PFSK-1 (cell line): Measurements from ENCODE around the gene SPTAN1.
A peak's percentile ranks its signal among the peaks of the same experiment; 100 is the strongest.

Source experiments
- FOXP2 ChIP-seq: optimal IDR thresholded peaks from 2 replicates; pipeline ENCODE3; 2011; ENCODE audit warnings: borderline replicate concordance, control low read depth, inconsistent platforms; ENCODE audit not compliant: insufficient read depth; ENCODE audit errors: extremely low read length, extremely low read depth
- POLR2AphosphoS5 ChIP-seq: IDR thresholded peaks from 2 replicates; pipeline ENCODE4 v1.6.1; 2012; ENCODE audit warnings: low read depth, mild to moderate bottlenecking, control low read depth, low read length, moderate library complexity
- SIN3A ChIP-seq: IDR thresholded peaks from 2 replicates; pipeline ENCODE4 v1.6.1; 2012; ENCODE audit warnings: mild to moderate bottlenecking, low read length, moderate library complexity, borderline replicate concordance; ENCODE audit not compliant: insufficient read depth
- TAF1 ChIP-seq: IDR thresholded peaks from 2 replicates; pipeline ENCODE4 v1.6.1; 2012; ENCODE audit warnings: low read length, control low read depth, borderline replicate concordance; ENCODE audit not compliant: insufficient read depth
- TF ChIP-seq, protein P1 (sequence below), 2 experiments: IDR thresholded peaks; 2 replicates each; pipeline versions ENCODE4 v1.6.1 to v1.8.0; 2011 to 2012; ENCODE audit warnings: low read depth in 2 of 2, low read length in 2 of 2, control low read depth in 1 of 2, inconsistent platforms in 1 of 2, mild to moderate bottlenecking in 1 of 2, moderate library complexity in 1 of 2; ENCODE audit not compliant: insufficient read depth in 1 of 2

SPTAN1 gene

GRCh38 chr9:128633057-128633456 is 80.7 kb downstream of the SPTAN1 start:
- TF ChIP-seq, protein P1, sequence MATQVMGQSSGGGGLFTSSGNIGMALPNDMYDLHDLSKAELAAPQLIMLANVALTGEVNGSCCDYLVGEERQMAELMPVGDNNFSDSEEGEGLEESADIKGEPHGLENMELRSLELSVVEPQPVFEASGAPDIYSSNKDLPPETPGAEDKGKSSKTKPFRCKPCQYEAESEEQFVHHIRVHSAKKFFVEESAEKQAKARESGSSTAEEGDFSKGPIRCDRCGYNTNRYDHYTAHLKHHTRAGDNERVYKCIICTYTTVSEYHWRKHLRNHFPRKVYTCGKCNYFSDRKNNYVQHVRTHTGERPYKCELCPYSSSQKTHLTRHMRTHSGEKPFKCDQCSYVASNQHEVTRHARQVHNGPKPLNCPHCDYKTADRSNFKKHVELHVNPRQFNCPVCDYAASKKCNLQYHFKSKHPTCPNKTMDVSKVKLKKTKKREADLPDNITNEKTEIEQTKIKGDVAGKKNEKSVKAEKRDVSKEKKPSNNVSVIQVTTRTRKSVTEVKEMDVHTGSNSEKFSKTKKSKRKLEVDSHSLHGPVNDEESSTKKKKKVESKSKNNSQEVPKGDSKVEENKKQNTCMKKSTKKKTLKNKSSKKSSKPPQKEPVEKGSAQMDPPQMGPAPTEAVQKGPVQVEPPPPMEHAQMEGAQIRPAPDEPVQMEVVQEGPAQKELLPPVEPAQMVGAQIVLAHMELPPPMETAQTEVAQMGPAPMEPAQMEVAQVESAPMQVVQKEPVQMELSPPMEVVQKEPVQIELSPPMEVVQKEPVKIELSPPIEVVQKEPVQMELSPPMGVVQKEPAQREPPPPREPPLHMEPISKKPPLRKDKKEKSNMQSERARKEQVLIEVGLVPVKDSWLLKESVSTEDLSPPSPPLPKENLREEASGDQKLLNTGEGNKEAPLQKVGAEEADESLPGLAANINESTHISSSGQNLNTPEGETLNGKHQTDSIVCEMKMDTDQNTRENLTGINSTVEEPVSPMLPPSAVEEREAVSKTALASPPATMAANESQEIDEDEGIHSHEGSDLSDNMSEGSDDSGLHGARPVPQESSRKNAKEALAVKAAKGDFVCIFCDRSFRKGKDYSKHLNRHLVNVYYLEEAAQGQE (IDR thresholded peaks at IDR 0.05; ENCODE audit: insufficient read depth in 1 of 2, low read depth in 2 of 2, low read length in 2 of 2), result no peak
- no peak for TF ChIP-seq POLR2AphosphoS5
- TF ChIP-seq TAF1, result no peak
- no peak for TF ChIP-seq FOXP2
- no peak for TF ChIP-seq SIN3A

DNA sequence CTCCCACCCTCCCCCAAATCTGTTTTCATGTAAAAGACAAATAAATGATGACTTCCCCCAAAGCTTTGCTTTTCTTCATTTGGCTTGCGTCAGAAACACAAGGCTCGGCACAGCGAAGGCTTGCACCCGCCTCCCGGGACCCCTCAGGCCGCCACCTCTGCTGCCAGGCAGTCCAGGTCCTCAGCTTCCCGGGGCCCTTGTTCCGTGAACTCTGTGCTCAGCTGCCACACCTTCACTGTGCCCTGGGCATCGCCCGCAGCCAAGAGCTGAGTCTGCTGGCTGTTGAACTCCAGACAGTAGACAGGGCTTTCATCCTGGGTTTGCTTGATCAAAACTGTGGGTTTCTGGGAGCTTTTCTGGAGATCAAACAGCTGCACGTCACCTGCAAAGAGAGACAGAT is 81.2 kb downstream of the SPTAN1 start:
- TF ChIP-seq, protein P1 (IDR thresholded peaks at IDR 0.05; ENCODE audit: insufficient read depth in 1 of 2, low read depth in 2 of 2, low read length in 2 of 2), result no peak
- no peak for TF ChIP-seq POLR2AphosphoS5

DNA sequence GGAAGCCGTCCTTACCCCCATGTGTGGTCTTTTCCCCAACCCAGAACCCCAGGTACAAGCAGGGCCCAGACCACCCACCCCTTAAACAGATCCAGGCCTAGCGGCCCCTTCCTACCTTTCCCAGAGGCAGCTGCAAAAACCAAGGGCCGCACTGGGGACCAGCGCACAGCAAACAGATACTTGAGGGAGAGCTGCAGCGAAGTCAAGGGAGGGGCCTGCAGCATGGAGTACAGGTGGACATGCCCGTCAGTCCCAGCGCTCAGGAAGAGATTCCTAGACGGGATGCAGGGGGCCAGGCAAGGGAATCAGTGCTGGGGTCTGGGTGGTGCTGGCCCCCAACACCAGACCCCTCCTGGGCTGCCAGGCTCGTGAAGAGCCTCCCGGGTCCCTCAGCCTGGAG is 81.7 kb downstream of the SPTAN1 start:
- TF ChIP-seq FOXP2, result no peak
- TF ChIP-seq POLR2AphosphoS5, result no peak
- no peak for TF ChIP-seq TAF1
- TF ChIP-seq, protein P1 (IDR thresholded peaks at IDR 0.05; ENCODE audit: insufficient read depth in 1 of 2, low read depth in 2 of 2, low read length in 2 of 2), result no peak
- no peak for TF ChIP-seq SIN3A

- TF ChIP-seq SIN3A (no peak), FOXP2 (no peak), POLR2AphosphoS5 (no peak)
- TF ChIP-seq, protein P1 (IDR thresholded peaks at IDR 0.05; ENCODE audit: insufficient read depth in 1 of 2, low read depth in 2 of 2, low read length in 2 of 2), result no peak
Measured at GRCh38 chr9:128634651-128635262, 82.4 kb downstream of the SPTAN1 start.

DNA sequence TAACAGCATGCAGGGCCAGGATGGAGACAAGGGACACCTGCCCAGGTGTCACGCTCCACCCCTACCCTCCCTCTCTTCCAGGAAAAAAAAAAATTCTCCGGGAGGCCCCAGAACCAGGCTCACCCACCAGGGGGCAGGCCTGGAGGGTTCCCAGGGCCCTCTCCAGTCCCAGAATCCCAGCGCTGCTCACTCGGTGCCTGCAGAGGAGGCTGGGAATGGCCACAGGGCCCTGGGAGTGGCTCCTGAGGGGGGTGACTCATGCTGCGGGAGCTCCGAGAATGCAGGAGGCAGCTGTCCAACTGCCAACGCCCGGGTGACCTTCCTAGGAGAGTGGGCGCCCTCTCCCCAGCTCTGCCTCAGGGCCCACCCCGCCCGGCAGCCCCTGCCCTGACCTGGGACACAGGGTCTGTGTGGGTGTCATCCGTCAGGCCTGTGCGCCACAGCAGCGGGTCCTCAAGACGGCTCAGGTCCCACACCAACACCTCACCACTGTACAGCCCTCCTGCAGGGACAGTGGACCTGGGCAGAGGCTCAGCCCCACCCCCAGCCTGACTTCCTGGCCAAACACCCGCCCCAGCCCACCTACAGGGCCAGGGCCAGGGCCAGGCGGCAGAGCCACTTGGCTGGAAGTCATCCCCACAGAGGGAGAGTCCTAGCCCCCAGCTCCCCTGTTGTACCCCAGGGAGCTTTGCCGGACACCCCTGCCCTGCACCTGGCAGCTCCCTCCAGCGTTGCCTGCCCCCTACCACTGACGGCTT is 83.1 kb downstream of the SPTAN1 start:
- no peak for TF ChIP-seq SIN3A
- TF ChIP-seq, protein P1 (IDR thresholded peaks at IDR 0.05; ENCODE audit: insufficient read depth in 1 of 2, low read depth in 2 of 2, low read length in 2 of 2), result peak in 1 of 2 experiments; percentile 62; a peak in 2 of 4 replicates
- no peak for TF ChIP-seq FOXP2
- TF ChIP-seq TAF1, result no peak
- no peak for TF ChIP-seq POLR2AphosphoS5
